Brain microvascular endothelial cell (primary cell): ENCODE measurements around the gene PADI1.

Experiments
- DNase-seq: peaks from one replicate; pipeline ENCODE4 v3.0.0-alpha.2; 2020
- H3K27ac ChIP-seq: fragments of 250-450 bp; sonication (Bioruptor Pico); 2 replicates; pipeline ENCODE4 v1.5.1; 2020; ENCODE audit warnings: mild to moderate bottlenecking, moderate library complexity
- H3K27me3 ChIP-seq: fragments of 250-450 bp; sonication (Bioruptor Pico); replicated peaks from 2 replicates; pipeline ENCODE4 v1.5.1; 2020; ENCODE audit warnings: mild to moderate bottlenecking
- H3K36me3 ChIP-seq: fragments of 250-450 bp; sonication (Bioruptor Pico); replicated peaks from 2 replicates; pipeline ENCODE4 v1.5.1; 2020; ENCODE audit warnings: mild to moderate bottlenecking
- H3K4me3 ChIP-seq: 2 replicates; pipeline ENCODE4 v1.5.1; 2011; ENCODE audit warnings: low read depth, mild to moderate bottlenecking, control low read depth, low read length, moderate library complexity
- CTCF ChIP-seq: IDR thresholded peaks from 2 replicates; pipeline ENCODE4 v1.5.1; 2011; ENCODE audit warnings: low read depth, mild to moderate bottlenecking, moderate library complexity, low read length, control low read depth, inconsistent platforms; ENCODE audit errors: missing control alignments
- in situ Hi-C: cut with HindIII; loops from 2 replicates; pipeline ENCODE4 v1.10.0; 2017; ENCODE audit warnings: low sequenced_read_pairs, low pct_ligation_motif_present

PADI1 gene

GRCh38 chr1:17258116-17258757 lies 53.3 kb downstream of the PADI1 start:
- Histone ChIP-seq H3K36me3 (no peaks in the 10 kb centered on the region), H3K4me3 (no peak overlapping the region), H3K27me3 (no peaks in the 10 kb centered on the region), H3K27ac (no peak overlapping the region)
- DNase-seq = no peak
- in situ Hi-C loops = no loop called here
- no peak for TF ChIP-seq CTCF

GRCh38 chr1:17258758-17259130 lies 53.8 kb downstream of the PADI1 start:
- no peak overlapping the region for H3K27ac ChIP-seq
- TF ChIP-seq CTCF = no peak
- no peak for DNase-seq
- H3K27me3 ChIP-seq = no peaks in the 10 kb centered on the region
- in situ Hi-C loops = no loop called here
- H3K4me3 ChIP-seq = no peak overlapping the region
- H3K36me3 ChIP-seq = no peaks in the 10 kb centered on the region

GRCh38 chr1:17259233-17259873 lies 54.4 kb downstream of the PADI1 start:
- Histone ChIP-seq H3K27me3 (no peaks in the 10 kb centered on the region), H3K36me3 (no peaks in the 10 kb centered on the region), H3K27ac (no peak overlapping the region), H3K4me3 (no peak overlapping the region)
- no peak for TF ChIP-seq CTCF
- in situ Hi-C loops = no loop called here
- peak; percentile 7 for DNase-seq

- in situ Hi-C loops = no loop called here
- H3K27ac ChIP-seq = no peak overlapping the region
- TF ChIP-seq CTCF = no peak
- DNase-seq = no peak
- H3K4me3 ChIP-seq = no peak overlapping the region
- H3K36me3 ChIP-seq = no peaks in the 10 kb centered on the region
- H3K27me3 ChIP-seq = no peaks in the 10 kb centered on the region
These were observed 55.3 kb downstream of the PADI1 start for GRCh38 chr1:17260264-17260663.

GRCh38 chr1:17260738-17261137 lies 55.8 kb downstream of the PADI1 start:
- H3K4me3 ChIP-seq = no peak overlapping the region
- H3K27me3 ChIP-seq = no peaks in the 10 kb centered on the region
- in situ Hi-C loops = no loop called here
- DNase-seq = no peak
- TF ChIP-seq CTCF = no peak
- H3K36me3 ChIP-seq = no peaks in the 10 kb centered on the region
- no peak overlapping the region for H3K27ac ChIP-seq

GRCh38 chr1:17263936-17264335 lies 59.0 kb downstream of the PADI1 start:
- in situ Hi-C loops = no loop called here
- no peak for DNase-seq
- no peaks in the 10 kb centered on the region for H3K36me3 ChIP-seq
- H3K27me3 ChIP-seq = no peaks in the 10 kb centered on the region
- H3K4me3 ChIP-seq = no peak overlapping the region
- H3K27ac ChIP-seq = no peak overlapping the region
- no peak for TF ChIP-seq CTCF
